Kidney tubule cell (primary cell): ENCODE results near the gene TMEM270.
A peak's percentile ranks its signal among the peaks of the same experiment; 100 is the strongest.
"Not testable (repeated sequence)": the region's sequence is repeated elsewhere in the genome, so short reads cannot be mapped to it uniquely, and the experiment has no call there.

ENCODE experiments used
- DNase-seq: peaks from one replicate; pipeline ENCODE4 v3.0.0-alpha.2; 2018; ENCODE audit warnings: low spot score

Gene TMEM270, protein sequence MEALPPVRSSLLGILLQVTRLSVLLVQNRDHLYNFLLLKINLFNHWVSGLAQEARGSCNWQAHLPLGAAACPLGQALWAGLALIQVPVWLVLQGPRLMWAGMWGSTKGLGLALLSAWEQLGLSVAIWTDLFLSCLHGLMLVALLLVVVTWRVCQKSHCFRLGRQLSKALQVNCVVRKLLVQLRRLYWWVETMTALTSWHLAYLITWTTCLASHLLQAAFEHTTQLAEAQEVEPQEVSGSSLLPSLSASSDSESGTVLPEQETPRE

DNA sequence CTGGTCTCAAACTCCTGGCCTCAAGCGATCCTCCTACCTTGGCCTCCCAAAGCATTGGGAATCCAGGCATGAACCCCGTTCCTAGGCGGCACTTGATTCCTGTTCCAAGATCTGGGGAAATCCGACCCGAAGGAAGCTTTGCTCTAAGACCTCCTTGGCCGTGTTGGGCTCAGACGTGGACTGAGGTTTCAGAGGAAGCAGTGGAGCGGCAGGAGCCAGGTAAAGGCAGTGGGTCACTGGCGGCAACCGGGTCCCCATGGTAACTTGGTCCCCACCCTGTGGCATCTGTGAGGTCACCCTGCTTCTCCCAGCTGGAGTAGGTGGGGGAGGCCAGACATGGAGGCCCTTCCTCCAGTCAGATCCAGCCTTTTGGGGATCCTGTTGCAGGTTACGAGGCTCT, at the start of gene TMEM270:
TSS of gene TMEM270 (plus strand) at position 301 of the 400 bp plus-strand sequence. CDS start at position 337, 36 bp downstream.
- DNase-seq = no peak

DNA sequence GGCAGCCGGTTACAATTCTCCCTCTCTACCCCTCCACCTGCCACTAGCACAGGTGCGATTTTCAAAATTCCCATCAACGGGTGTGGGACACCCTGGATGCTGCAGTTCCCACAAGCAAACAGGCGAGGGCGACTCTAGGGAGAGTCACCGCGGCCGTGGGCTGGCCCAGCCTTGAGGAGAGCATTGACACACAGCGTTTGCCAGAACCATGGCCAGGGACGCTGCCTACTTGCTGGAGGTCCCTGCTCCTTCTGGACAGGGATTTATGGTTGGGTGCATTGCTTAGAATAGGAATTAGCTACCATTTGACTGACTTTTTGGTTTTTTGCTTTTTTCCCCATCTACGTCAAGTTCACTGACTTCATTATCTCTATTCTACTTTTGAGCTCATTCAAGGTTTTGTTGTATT, 49.2 kb upstream of the TMEM270 start:
- peak; percentile 82 for DNase-seq

DNA sequence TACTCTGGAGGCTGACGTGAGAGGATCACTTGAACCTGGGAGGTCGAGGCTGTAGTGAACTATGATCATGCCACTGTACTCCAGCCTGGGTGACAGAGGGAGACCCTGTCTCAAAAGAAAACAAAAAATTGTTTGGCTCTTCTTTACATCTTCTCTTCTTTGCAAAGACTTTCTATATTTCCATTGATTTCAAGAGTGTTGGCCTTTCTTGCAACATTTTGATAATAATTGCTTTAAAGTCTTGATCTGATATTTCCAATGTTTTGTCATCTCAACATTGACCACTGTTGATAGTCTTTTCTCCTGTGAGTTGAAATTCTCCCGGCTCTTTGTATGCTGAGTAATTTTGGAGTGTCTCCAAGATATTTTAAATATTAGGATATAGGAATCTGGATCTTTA, 48.0 kb upstream of the TMEM270 start:
- DNase-seq = no peak

DNA sequence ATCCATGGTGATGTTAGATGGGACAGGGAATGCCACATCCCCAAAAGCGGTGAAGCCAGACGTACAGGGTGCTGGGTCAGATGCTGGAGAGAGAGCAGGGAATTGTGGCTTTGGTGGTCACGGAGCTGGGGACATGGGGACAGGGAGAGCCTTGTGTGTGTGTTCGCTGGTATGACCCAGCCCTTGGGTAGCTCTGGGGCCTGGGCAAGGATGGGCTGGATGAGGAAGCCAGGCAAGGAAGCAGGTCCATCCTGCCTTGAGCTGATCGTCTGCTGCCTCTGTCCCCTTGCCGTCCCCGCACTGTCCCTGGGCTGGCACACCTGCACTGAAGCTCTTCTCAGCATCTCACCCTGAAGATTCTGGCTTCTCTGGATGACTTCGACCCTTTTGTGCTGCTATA, 45.5 kb upstream of the TMEM270 start:
- no peak for DNase-seq

DNA sequence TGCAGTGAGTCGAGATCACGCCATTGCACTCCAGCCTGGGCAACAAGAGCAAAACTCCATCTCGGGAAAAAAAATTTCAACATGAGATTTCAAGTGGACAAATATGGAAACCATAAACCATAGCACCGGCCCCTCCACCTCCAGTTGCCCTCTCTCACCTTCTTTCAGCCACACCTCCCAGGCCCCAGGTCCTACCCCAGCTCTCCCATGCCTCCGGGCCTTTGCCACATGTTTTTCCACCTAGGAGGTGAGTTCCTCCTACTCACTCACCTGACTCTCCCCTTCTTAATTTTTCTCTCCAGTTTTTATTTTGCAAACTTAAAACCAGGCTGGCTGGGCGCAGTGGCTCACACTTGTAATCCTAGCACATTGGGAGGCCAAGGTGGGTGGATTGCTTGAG, 43.8 kb upstream of the TMEM270 start:
- DNase-seq = no peak

DNA sequence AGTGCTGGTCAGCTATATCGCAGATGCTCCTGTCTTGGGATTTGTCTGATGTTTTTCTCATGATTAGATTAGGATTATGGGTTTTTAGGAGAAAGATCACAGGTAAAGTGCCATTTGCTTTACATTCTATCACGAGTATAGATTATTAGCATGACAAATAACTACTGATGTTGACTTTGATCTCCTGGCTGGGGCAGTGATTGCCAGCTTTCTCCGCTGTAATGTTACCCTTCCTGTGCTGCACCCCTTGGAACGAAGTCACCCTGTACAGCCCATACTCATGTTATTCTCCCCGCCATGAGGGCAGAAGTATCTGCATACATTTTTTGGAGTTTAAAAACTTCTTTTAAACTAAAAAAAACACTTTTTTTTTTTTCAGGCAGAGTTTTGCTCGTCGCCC, 40.9 kb upstream of the TMEM270 start:
- DNase-seq = no peak

DNA sequence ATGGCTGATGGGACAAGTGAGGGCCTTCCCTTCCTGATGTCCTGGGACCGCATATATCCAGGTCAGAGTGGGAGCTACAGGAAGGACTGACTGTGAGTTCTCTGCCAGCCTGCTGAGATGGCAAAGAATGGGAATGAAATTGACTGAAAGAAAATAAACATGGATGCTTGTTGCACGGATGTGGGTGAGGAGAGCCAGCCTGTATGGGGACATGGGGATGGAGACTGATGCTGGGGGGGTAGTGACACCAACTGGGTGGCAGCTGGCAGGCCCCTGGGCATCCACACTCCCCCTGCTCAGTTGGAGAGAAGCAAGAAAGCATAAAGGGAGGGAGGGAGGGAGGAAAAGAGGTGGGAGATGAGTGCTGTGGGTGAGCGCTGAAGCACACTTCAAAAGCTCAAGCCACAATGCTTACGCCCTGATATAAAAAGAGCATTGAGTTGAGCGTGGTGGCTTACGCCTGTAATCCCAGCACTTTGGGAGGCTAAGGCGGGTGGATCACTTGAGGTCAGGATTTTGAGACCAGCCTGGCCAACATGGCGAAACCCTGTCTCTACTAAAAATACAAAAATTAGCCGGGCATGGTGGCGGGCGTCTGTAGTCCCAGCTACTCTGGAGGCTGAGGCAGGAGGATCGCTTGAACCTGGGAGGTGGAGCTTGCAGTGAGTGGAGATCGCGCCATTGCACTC, 39.2 kb upstream of the TMEM270 start:
- not testable (repeated sequence) for DNase-seq

DNA sequence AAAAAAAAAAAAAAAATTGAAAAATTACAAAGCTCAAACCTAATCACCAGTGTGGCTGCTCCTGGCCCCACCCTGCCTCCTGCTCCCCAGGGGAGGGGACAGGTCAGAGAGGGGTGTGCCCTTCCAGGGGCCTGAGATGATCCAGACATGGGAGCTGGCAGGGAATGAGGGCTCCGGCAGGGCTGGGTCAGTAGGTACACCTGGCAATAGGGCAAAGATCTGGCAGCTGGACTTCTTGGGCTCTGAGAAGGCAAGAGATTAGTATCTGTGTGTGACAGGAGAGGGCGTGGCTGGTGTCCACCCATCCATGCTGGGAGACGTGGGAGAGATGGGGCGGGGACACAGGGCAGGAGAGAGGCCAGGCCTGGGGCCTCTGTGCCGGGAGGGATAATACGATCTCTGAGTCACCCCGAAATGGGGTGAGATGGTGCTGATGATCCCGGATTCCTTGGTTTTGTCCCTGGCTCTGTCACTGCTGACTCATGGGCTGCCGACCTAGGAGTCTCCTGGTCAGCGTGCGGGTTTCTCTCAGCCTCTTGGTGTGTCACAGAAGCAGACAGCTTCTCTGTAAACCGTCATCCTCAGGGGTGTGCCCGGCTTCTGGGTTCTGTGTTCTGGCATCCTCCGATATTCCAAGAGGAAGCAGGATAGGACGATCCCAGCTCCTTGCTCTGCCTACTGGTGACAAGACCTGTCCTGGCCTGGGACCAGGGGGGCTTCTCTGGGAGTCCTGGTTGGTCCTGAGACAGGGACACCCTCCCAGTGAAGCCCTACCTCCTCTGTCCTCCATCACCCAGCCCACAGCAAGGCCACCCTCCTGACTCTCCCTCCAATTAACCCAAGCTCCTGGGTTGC, 38.4 kb upstream of the TMEM270 start:
- peak; percentile 100 for DNase-seq

DNA sequence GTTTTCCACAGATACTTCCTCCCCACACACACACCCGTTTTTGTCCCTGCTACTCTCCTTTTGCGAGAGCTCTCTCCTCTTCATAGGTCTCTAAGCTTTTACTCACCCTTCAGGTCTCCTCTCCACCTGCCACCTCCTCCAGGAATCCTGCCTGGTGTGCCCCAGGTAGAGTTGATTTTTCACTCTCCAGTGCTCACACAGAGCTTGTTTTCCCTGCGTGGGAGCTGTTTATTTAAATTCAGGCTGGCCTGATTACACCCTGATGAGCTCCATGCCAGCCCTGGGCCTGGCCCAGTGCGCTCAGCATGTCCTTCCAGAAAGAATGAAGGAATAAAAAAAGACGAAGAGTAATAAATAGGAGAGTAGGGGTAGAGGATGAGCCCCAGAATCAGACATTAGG, 37.7 kb upstream of the TMEM270 start:
- DNase-seq = peak; percentile 40

DNA sequence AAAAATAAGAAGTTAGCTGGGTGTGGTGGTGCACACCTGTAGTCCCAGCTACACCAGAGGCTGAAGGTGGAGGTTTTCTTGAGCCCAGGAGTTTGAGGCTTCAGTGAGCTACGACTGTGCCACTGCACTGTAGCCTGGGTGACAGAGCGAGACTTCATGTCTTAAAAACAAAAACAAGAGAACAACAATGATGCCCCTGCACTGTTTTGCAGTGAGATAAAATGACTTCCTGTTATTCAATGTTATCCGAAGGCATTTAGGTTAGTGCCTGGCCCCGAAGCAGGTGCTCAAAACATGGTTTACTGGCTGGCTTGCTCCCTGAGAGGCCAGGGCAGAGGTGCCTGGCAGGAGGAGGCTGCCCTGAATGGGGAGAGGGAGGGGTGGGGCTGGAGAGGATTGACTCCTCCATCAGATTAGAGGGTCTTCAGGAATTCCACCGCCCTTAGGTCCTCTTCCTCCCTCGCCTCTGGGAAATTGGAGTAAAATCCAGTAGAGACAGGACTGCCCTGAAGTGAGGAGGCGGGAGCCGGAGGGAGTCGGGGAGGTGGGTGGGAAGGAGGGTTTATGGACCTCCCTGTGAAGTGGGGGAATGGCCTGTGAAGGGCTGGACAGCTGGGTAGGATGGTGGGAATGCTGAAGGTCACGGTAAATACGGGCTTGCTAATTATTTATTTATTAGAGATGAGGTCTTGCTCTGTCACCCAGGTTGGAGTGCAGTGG, 36.9 kb upstream of the TMEM270 start:
- DNase-seq = no peak

DNA sequence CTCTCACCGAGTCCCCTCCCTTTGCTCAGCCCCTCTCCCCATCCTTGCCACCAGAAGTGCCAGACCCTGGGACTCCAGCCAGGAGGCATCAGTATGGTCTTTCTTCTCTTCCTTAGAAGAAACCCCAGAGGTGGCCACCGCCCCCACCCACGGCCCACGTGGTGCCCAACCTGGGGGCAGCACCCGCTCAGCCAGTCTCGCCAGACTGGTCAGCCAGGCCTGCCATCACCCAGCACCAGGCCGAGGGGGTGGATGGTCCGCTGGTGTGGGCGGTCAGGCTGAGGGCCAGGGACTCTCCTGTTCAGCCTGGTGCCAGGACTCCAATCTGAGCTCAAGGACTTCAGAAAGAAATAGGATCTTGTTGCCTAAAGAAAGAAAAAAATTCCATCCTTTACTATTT, 36.0 kb upstream of the TMEM270 start:
- peak; percentile 39 for DNase-seq

DNA sequence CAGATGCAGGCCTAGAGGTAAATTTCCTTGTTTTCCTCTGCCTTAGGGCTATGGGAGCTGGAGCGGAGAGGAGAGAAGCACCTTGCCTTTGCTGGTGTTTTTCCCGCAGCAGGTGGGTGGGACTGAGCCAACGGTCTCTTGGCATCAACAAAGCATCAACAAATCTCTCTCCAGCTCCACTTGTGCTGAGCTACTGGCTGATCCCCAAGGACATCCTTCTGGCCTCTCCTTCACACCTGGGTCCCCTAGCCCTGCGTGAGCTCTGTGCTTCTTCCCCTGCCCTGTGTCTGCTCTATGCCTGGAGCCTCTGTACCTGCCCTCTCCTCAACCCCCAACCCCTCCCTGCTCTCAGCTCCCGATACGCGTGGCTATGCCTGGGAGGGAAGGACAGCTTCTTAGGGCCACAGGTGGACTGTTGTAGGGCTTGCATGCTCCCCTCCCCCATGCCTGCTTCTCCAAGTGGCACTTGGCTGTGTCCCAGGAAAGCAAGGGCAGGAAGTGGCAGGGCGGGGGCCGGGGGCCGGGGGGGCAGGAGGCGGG, 33.3 kb upstream of the TMEM270 start:
- DNase-seq = peak; percentile 97

DNA sequence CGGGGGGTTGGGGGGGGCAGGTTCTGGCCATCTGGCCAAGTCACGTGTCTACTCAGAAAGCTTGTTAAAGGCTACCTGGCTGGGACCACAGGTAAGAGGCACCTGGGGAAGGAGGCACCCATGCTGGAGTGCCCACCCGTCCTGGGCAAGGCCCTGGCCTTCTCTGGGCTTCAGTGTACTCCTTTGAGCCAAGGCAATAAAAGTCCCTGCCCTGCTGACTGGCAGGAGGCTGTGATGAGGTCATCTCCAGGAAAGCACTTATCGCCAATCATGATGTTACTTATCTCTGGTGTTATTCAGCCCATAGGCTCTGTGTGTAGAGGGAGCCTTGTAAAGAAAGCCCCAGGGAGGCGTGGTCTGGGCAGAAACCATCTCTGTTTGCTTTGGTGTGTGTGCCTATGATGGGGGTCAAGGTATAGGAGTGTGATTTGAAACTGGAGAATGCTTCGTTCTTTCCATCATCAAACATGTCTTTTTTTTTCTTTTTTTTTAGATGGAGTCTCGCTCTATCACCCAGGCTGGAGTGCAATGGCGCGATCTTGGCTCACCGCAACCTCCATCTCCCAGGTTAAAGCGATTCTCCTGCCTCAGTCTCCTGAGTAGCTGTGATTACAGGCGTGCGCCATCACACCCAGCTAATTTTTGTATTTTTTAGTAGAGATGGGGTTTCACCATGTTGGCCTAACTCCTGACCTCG, 32.7 kb upstream of the TMEM270 start:
- peak; percentile 96 for DNase-seq

DNA sequence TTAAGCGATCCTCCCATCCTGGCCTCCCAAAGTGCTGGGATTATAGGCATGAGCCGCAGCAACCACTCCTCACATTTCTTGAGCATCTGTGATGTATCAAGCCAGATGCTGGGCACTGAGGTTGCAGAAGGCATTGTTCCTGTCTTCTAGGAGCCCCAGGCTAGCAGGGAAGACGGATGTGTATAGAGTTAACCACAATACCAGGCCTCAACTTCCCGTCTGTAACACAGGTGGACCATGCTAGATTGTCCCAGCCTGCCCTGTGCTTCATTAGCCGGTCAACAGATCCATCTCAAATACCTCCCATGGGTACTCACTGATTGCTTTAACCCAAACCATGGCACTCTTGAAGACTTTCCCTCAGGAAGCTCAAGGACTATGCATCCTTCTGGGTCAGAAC, 32.0 kb upstream of the TMEM270 start:
- no peak for DNase-seq

DNA sequence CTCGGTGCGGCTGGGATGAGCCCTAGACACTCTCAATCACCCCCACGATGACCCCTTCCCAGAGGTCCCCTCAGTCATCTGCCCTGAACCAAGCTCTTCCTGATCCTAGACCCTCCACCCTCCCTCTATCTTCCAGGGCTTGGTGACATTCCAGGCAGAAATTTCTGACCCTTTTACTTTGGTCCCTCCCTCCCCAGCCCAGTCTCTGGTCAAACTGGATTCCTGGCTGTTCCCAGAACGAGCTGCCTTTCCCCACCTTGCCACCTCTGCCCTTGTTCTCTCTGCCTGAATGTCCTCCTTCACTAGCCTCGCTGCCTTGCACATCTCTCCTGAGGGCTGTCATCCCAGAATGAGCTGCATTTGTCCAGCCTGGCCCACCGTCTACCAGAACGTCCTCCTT, 31.5 kb upstream of the TMEM270 start:
- peak; percentile 40 for DNase-seq

DNA sequence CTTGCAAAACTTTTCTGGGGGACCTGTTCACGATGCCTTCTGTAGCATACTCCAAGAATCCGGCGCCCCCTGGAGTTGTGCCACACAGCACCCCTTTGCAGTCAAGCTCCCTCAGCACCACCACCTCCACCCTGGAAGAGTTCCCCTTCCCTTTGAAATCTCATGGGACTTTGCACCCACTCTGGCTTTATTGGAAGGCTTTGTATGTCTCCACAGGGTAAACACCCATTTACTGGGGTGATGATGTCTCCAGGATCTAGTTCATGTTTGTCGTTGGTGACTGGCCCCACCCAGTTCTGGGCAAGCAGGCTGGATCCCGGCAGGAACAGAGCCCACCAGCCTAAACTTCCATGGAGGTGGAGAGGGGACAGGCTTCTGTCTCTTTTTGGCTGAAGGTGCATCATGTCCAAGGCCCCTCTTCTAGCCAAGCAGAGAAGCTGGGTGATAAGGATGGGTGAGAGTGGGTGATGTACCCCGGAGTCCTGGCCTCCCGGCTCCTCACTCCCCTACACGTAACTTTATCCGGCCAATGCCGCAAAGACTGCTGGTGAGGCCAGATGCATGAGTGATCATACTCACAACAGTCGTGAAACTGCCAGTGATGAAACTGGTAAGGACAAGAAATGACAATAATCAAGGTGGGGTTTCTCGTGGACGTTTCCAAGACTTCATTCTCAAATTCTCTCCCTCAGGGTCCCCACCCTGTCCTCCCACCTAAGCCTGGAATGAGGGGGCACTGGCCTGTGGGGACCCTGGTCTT, 30.9 kb upstream of the TMEM270 start:
- peak; percentile 74 for DNase-seq

DNA sequence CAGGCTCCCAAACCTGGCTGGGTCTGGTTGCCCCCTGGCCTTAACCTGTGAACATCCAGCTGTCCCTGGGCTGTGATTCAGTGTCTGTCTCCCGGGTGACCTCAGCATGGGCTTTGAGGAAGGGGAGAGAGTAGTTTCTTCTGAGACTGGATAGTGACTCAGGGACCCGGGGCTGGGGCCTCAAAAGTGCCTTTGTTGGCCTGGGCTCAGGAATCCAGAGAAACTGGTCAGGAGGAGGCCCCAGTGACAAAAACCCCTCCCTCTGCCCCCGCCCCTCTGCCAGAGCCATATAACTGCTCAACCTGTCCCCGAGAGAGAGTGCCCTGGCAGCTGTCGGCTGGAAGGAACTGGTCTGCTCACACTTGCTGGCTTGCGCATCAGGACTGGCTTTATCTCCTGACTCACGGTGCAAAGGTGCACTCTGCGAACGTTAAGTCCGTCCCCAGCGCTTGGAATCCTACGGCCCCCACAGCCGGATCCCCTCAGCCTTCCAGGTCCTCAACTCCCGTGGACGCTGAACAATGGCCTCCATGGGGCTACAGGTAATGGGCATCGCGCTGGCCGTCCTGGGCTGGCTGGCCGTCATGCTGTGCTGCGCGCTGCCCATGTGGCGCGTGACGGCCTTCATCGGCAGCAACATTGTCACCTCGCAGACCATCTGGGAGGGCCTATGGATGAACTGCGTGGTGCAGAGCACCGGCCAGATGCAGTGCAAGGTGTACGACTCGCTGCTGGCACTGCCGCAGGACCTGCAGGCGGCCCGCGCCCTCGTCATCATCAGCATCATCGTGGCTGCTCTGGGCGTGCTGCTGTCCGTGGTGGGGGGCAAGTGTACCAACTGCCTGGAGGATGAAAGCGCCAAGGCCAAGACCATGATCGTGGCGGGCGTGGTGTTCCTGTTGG, 30.0 kb upstream of the TMEM270 start, which contains the start of gene CLDN4:
TSS of gene CLDN4 (plus strand) at position 316 of the 903 bp plus-strand sequence. CDS start at position 522, 206 bp downstream.
- DNase-seq = peak; percentile 99

DNA sequence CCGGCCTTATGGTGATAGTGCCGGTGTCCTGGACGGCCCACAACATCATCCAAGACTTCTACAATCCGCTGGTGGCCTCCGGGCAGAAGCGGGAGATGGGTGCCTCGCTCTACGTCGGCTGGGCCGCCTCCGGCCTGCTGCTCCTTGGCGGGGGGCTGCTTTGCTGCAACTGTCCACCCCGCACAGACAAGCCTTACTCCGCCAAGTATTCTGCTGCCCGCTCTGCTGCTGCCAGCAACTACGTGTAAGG, 29.4 kb upstream of the TMEM270 start:
- no peak for DNase-seq

DNA sequence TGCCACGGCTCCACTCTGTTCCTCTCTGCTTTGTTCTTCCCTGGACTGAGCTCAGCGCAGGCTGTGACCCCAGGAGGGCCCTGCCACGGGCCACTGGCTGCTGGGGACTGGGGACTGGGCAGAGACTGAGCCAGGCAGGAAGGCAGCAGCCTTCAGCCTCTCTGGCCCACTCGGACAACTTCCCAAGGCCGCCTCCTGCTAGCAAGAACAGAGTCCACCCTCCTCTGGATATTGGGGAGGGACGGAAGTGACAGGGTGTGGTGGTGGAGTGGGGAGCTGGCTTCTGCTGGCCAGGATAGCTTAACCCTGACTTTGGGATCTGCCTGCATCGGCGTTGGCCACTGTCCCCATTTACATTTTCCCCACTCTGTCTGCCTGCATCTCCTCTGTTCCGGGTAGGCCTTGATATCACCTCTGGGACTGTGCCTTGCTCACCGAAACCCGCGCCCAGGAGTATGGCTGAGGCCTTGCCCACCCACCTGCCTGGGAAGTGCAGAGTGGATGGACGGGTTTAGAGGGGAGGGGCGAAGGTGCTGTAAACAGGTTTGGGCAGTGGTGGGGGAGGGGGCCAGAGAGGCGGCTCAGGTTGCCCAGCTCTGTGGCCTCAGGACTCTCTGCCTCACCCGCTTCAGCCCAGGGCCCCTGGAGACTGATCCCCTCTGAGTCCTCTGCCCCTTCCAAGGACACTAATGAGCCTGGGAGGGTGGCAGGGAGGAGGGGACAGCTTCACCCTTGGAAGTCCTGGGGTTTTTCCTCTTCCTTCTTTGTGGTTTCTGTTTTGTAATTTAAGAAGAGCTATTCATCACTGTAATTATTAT, 28.9 kb upstream of the TMEM270 start:
- peak; percentile 72 for DNase-seq
